Measurements from ENCODE around the gene ADGRA1.

- TF ChIP-seq, protein P1, sequence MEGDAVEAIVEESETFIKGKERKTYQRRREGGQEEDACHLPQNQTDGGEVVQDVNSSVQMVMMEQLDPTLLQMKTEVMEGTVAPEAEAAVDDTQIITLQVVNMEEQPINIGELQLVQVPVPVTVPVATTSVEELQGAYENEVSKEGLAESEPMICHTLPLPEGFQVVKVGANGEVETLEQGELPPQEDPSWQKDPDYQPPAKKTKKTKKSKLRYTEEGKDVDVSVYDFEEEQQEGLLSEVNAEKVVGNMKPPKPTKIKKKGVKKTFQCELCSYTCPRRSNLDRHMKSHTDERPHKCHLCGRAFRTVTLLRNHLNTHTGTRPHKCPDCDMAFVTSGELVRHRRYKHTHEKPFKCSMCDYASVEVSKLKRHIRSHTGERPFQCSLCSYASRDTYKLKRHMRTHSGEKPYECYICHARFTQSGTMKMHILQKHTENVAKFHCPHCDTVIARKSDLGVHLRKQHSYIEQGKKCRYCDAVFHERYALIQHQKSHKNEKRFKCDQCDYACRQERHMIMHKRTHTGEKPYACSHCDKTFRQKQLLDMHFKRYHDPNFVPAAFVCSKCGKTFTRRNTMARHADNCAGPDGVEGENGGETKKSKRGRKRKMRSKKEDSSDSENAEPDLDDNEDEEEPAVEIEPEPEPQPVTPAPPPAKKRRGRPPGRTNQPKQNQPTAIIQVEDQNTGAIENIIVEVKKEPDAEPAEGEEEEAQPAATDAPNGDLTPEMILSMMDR (conservative IDR thresholded peaks at IDR 0.05 in 1 of 2, IDR thresholded peaks at IDR 0.05 in 1 of 2; ENCODE audit: low read depth in 1 of 2, low read length in 2 of 2): no peak
- no peak for TF ChIP-seq EZH2 (IDR thresholded peaks at IDR 0.05; ENCODE audit: low read length, missing control alignments)
These were observed 41.3 kb upstream of the ADGRA1 start for GRCh38 chr10:133046390-133046765.
